ENCODE measurements around the gene GPC2.
"Not testable (repeated sequence)": the region's sequence is repeated elsewhere in the genome, so short reads cannot be mapped to it uniquely, and the experiment has no call there.

The GPC2 gene

DNA sequence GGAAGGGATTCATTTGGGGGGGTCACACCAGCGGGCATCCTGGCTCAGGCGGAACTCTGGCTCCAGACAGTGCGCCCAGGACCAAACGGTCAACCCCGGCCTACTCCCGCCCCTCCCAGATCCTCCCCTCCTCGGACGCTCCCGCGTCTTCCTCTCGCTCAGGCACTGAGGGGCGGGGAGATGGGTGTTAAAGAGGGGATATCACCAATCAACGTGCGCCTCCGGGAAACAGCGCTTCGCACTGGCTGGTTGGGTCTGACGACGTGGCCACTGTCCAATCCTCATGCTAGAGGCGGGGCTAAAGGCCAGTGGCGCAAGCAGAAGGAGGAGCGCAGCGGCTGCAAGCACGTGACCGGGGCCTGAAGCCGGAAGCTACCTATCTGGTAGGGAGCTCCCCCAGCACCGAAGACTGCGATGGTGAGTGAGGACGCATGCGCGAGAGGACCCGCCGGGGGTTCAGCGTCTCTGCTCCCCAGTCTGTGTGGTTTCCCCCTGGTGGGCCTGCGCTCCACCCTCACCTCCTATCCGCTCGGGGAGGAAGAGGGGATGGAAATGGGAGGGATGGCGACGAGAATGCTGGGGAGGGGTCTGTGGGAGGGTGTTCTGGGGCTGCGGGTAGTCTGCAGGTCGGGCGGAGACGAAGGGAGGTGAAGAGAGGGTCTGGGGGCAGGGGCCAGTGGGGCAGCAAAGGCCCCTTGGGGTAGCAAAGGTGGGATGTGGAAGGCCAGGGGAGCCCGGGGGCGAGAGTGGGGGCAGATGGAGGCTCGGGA is 28.4 kb downstream of the GPC2 start, which contains the start of gene LAMTOR4:
Gene LAMTOR4, plus strand, starts transcription at position 360 of the 770 bp plus-strand sequence. Its CDS starts 55 bp downstream, at position 415.
- DNase-seq (ENCODE audit: low spot score): peak; percentile 97

DNA sequence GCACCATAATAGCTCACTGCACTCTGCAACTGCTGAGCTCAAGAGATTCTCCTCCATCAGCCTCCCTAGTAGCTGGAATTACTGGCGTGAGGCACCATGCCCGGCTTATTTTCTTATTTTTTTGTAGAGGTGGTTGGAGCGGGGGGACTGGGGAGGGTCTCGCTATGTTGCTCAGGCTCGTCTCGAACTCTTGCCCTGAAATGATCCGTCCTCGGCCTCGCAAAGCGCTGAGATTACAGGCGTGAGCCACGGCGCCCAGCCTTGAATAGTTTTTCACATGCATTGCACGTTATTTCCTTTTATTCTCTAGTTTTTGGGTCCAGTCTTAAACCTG is 29.0 kb downstream of the GPC2 start:
- no peak for DNase-seq (ENCODE audit: low spot score)

DNA sequence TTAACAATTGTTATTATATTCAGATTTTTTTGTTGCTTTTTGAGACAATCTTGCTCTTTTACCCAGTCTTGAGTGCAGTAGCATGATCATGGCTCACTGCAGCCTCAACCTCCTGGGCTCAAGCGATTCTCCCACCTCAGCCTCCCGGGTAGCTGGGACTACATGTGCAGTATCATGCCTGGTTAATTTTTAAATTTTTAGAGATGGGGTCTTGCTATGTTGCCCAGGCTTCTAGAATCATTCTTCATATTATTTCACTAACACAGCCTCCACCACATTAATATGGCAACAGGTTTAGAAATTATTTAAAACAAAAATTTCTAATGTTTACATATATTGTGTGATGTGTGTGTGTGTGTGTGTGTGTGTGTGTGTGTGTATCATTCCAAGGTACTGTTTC is 29.9 kb downstream of the GPC2 start:
- DNase-seq (ENCODE audit: low spot score): no peak

DNA sequence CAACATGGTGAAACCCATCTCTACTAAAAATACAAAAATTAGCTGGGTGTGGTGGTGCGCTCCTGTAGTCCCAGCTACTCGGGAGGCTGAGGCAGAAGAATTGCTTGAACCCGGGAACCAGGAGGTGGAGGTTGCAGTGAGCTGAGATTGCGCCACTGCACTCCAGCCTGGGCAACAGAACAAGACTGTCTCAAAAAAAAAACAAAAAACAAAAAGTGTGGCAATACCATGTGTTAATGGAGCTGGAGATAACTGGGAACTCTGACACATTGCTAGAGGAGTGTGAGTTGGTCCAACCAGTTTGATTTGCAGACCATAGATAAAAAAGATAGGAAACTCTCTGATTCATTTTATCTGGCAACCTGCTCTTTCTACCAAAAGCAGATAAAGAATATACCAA is 30.8 kb downstream of the GPC2 start:
- DNase-seq (ENCODE audit: low spot score): not testable (repeated sequence)

DNA sequence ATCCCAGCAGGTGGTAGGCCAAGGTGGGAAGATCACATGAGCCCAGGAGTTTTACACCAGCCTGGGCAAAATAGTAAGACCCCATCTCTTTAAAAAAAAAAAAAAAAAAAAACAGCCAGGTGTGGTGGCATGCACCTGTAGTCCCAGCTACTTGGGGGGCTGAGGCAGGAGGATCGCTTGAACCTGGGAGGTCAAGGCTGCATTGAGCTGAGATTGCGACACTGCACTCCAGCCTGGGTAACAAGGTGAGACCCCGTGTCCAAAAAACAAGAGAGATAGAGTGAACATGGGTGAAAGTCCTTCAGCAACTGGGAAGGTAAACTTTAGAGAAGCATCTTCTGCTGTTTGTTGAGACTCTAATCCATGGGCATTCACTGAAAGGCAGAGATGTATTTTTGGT is 34.7 kb downstream of the GPC2 start:
- DNase-seq (ENCODE audit: low spot score): no peak

DNA sequence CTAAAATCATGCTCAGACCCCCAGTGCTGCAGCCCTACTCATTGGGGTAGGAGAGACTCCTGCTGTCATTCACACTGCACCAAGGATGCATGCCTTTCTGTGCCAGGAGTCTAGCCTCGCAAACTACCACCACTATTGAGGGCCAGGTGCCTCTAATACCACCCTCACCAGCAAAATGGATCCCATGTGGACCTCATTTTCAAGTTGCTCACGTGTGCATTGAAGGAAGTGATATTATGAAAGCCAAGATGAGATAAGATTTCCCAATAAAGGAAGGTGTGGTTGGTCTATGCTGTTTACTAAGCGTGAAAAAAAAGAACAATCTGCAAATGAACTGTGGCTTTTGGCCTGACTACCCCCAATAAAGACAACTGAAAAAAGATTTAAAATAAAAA is 35.6 kb downstream of the GPC2 start:
- DNase-seq (ENCODE audit: low spot score): no peak

DNA sequence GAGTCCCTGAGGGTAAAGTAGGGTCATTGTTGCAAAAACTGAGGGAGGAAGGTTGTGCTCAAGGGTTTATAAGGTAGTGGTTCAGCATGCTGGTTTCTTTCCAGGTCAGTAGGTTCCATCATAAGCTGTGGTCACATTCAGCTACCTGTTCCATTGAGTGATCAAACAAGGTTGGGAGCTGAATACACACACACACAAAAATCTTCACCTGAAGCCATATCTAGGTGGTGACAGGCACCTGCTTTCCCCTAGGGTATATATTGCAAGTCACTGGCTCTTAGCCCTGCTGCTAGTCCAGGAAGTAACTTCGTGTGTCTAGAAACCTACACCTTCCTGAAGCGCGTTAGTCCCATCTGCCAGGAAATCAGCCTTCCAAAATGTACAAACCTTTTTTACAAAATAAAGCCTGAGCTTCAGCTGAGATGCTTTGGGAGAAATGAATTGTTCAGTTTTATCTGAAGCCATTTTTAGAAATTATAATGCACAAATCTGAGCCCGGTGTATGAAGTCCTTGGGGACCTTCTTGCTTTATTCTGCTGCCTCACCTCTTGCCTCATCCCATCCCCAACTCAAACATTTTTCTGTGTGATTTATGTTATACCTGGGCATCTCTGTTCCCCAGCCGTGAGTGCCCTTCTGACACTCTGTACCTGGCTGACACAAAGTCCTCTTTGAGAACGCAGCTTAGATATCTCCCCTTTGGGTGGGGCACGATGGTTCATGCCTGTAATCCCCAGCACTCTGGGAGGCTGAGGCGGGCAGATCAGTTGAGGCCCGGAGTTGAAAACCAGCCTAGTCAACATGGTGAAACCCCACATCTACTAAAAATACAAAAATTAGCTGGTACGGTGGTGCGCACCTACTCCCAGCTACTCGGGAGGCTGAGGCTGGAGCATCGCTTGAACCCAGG is 39.1 kb downstream of the GPC2 start:
- no peak for DNase-seq (ENCODE audit: low spot score)

DNA sequence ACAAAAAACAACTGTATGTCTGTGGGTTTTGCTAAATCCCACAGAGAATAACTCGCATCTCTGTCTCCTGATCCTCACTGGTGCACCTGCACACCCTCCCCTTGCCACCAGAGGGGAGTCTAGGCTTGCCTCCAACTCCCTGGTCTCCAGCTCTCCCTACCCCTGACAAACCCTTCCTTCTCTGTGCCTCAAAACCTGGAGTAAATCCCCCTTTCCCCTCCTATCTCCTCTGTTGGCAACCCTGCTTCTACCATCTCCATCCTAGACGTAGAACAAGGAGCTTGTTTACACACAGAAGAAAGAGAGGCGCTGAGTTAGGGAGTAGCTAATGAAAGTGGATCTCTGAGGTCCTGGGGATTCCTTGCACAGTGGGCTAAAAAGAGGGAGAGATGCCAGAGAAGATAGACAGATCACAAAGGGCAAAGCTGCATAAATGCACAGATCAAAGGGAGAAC is 44.5 kb downstream of the GPC2 start:
- peak; percentile 86 for DNase-seq (ENCODE audit: low spot score)

DNA sequence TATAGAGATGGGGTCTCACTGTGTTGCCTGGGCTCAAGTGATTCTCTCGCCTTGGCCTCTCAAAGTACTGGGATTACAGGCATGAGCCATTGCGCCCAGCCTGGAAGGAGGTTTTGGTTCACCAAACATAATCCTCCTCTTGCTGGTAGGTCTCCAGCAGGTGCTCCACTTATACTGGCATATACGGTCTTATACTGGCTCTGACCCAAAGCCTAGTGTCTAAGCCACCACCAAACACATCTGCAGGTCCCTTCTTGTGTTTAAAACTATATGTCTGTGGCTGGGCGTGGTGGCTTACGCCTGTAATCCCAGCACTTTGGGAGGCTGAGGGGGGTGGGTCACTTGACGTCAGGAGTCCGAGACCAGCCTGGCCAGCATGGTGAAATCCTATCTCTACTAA is 45.1 kb downstream of the GPC2 start:
- no peak for DNase-seq (ENCODE audit: low spot score)

DNA sequence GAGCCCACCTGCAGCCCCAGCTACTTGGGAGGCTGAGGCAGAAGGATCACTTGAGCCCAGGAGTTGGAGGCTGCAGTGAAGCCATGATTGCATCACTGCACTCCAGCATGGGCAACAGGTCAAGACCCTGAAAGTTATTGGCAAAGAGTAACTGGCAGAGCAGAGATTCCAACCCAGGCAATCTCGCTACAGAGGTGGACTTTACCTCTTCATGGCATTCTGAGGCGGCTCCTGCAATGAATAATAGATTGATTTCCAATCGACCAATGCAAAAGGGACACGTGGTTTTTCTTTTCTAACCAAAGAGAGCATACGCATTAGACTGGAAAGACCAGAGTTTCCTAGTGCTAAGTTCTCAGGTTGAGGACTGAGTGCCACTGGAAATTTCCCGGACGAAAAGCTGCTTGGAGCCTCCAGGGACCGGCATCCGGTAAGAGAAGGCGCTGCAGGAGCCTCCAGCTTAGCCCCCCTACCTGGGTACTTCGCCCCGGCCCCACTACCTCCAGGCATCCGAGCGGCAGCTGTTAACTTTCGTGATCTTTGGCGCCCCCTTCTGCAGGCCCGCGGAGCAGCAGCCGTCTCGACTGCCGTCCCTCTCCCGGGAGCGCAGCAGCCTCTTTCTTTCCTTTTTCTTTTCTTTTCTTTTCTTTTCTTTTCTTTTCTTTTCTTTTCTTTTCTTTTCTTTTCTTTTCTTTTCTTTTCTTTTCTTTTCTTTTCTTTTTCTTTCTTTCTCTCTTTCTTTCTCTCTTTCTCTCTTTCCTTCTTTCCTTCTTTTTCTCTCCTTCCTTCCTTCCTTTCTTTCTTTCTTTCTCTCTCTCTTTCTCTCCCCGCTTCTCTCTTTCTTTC is 46.4 kb downstream of the GPC2 start:
- peak; percentile 87 for DNase-seq (ENCODE audit: low spot score)

DNA sequence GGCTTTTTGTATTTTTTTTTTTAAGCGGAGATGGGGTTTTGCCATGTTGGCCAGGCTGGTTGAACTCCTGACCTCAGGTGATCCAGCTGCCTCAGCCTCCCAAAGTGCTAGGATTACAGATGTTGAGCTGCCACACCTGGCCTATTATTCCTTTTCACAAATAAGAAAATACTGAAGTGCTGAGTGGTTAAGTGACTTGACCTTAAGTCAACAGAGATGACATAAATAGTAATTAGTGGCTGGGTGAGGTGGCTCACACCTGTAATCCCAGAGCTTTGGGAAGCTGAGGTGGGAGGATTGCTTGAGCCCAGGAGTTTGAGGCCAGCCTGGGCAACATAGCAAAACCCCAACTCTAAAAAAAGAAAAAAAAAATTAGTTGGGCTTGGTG is 47.0 kb downstream of the GPC2 start:
- DNase-seq (ENCODE audit: low spot score): not testable (repeated sequence)

DNA sequence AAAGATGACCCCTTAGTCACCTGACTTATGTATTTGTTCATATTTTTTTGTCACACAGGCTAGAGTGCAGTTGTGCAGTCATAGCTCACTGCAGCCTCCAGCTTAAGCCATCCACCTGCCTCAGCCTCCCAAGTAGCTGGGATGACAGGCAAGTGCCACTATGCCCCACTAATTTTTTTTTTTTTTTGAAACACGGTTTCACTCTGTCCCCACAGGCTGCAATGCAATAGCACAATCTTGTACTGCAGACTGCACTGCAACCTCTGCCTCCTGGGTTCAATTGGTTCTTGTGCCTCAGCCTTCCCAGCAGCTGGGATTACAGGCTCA is 48.6 kb downstream of the GPC2 start:
- no peak for DNase-seq (ENCODE audit: low spot score)

DNA sequence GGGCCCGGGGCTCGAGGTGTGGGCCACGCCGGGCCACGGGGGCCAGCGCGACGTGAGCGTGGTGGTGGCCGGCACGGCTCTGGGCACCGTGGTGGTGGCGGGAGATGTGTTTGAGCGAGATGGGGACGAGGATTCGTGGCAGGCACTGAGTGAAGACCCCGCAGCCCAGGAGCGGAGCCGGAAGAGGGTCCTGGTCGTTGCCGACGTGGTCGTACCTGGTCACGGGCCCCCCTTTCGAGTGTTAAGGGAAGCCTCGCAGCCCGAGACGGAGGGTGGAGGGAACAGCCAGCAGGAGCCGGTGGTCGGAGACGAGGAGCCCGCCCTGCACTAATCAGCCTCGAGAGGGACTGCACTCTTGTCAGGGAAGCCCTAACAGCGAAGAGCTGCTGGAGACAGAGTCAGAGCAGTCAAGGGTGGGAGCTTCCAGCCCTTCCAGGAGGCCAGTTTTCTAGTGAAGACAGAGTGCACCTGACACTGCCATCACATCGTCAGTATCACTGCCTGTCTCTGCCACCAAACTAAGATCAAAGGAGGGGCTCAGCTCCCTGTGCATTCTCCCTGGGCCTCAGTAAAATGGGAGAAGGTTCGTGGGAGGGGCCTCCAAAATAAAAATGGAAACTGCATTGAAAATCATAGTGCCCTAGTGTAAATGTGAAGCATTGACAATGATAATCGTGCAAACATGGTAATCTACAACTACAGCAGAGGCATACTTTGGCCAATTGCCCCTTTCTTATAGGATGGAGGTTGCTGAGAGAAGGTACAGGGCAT is 49.1 kb downstream of the GPC2 start:
- DNase-seq (ENCODE audit: low spot score): no peak

DNA sequence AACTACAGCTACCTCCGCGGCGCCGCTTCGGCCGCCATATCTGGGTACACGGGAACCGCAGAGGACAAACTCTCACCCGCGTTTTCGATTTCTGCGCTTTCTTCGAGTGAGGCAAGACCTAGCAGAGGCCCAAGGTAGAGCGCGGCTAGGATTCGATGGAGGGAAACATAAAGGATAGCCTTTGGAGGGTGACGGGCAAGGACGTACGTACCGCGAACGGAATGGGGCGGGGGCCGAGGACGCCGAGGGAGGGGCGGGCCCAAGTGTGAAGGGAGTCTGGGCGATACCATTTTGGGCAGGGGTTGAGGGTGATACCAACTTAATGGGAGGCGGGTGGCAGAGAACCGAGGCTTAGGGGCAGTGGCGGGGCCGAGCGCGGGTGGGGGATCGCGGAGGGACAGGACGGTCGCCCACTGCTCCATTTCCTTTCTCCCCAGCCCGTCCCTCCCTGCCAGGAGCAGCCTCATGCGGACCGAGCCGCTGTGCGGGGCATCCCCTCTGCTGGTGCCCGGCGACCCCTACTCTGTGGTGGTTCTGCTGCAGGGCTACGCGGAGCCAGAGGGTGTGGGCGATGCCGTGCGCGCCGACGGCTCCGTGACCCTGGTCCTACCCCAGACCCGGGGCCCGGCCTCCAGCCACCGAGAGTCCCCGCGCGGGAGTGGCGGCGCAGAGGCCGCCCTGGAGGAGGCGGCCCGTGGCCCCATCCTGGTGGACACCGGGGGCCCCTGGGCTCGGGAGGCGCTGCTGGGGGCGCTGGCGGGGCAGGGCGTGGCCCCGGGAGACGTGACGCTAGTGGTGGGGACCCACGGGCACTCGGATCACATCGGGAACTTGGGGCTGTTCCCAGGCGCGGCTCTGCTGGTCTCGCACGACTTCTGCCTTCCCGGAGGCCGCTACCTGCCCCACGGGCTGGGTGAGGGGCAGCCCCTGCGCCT is 50.0 kb downstream of the GPC2 start, which contains the start of gene MBLAC1:
Gene MBLAC1, plus strand, starts transcription at position 37 of the 935 bp plus-strand sequence. Its CDS starts 429 bp downstream, at position 466.
- DNase-seq (ENCODE audit: low spot score): peak; percentile 93

DNA sequence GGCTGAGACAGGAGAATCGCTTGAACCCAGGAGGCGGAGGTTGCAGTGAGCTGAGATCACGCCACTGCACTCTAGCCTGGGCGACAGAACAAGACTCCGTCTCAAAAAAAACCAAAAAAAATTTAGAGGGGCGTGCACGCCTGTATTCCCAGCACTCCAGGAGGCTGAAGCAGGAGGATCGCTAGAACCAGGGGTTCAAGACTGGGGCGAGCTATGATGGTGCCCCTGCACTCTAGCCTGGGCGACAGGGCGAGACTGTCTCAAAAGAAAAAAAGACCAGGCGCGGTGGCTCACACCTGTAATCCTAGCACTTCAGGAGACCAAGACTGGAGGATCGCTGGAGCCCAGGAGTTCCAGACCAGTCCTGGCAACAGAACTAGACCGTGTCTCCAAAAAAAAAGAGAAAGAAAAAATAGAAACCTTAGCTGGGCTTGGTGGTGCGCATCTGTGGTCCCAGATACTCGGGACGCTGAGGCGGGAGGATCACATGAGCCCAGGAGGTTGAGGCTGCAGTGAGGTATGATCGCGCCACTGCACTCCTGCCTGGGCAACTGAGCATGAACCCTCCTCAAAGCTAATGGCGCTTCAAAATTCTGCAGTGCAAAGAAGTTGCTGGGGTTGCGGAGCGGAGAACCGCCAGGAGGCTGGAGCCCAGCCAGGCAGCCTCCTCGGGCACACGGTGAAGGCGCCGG is 50.8 kb downstream of the GPC2 start:
- DNase-seq (ENCODE audit: low spot score): no peak

DNA sequence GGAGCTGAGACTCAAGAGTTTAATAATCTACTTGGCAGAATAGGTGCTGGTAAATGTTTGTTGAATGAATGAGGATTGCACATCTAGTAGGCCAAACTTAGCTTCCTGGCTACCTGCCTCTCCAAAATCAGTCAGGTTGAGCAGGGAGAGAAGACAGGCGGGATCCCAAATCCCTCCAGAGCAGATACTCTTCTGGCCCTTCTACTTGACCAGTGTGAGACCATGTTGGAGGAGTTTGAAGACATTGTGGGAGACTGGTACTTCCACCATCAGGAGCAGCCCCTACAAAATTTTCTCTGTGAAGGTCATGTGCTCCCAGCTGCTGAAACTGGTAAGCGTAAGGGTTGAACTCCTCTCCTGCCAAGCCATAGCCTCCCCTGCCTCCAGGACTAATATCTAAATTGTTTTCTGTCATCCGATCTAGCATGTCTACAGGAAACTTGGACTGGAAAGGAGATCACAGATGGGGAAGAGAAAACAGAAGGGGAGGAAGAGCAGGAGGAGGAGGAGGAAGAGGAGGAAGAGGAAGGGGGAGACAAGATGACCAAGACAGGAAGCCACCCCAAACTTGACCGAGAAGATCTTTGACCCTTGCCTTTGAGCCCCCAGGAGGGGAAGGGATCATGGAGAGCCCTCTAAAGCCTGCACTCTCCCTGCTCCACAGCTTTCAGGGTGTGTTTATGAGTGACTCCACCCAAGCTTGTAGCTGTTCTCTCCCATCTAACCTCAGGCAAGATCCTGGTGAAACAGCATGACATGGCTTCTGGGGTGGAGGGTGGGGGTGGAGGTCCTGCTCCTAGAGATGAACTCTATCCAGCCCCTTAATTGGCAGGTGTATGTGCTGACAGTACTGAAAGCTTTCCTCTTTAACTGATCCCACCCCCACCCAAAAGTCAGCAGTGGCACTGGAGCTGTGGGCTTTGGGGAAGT is 52.6 kb downstream of the GPC2 start:
- no peak for DNase-seq (ENCODE audit: low spot score)

DNA sequence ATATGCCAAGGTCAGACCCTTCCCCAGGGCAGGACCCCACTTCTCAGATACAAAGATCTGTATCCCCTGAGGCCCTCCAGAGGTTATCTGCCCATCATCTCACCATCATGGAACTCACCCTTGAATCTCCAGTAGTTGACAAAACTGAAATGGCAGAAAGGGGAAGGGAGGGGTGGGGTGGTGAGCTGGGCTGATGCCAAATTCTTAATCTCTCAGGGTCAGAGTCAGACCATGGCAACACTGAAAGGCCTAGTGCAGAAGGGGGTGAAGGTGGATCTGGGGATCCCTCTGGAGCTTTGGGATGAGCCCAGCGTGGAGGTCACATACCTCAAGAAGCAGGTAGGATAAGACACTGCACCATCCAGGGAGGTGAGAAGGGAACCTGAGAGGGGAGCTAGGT is 54.6 kb downstream of the GPC2 start:
- no peak for DNase-seq (ENCODE audit: low spot score)

DNA sequence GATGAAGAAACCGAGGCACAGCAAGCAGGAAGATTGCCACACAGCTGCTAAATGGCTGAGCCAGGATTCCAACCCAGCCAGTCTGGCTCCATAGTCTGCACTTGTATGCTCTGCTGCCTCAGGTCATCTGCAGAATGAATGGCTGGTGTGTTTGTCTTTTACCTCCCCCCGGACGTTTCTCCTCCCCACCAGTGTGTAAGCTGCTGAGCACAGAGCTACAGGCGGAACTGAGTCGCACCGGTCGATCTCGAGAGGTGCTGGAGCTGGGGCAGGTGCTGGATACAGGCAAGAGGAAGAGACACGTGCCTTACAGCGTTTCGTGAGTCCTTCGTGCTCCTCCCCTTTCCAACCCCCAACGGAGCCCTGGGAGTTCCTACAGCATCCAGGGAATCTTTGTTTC is 55.1 kb downstream of the GPC2 start:
- no peak for DNase-seq (ENCODE audit: low spot score)

DNA sequence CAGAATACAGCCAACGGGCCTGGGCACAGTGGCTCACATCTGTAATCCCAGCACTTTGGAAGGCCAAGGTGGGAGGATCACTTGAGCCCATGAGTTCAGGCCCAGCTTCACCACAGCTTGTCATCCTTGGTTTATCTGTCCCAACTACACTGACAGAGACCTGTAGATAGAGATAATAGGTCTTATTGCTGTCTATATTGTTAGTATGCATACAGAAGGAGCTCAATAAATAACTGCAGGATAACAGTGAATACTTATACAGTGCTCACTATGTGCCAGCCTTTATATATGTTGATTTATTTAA is 56.5 kb downstream of the GPC2 start:
- no peak for DNase-seq (ENCODE audit: low spot score)
